Stimulated activated CD4-positive, alpha-beta T cell treated with anti-CD3 and anti-CD28 coated beads, Interleukin-1b, Interleukin-23, amount 100 ng/mL, for 24 hours (primary cell): ENCODE measurements around the gene OR7C2.
"Not testable (repeated sequence)": the region's sequence is repeated elsewhere in the genome, so short reads cannot be mapped to it uniquely, and the experiment has no call there.

Source experiments
- DNase-seq, 4 experiments: peaks; one replicate each; pipeline ENCODE4 v3.0.0-alpha.2; 2020; ENCODE audit warnings: low read depth in 4 of 4, low spot score in 1 of 4

Gene OR7C2

DNA sequence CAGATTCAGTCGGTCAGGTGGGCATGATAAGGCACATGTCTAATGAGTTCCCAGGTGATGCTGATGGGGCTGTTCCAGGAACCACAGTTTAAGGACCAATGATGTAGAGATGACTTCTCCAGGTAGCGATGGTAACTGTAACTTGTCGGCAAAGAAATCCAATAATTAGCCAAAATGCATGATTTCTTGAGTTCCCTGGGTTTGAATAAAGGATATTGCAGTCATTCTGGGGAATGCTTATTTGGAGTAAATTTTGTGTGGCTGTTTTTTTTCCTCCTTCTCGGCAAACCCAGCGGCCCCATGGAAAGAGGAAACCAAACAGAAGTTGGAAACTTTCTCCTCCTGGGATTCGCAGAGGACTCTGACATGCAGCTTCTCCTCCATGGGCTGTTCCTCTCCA lies at the start of gene OR7C2:
TSS of gene OR7C2 (plus strand) at position 301 of the 400 bp plus-strand sequence. CDS start at position 301, 0 bp downstream.
- no peak for DNase-seq

- no peak for DNase-seq
These were observed 39.5 kb upstream of the OR7C2 start for GRCh38 chr19:14901675-14902260.

DNA sequence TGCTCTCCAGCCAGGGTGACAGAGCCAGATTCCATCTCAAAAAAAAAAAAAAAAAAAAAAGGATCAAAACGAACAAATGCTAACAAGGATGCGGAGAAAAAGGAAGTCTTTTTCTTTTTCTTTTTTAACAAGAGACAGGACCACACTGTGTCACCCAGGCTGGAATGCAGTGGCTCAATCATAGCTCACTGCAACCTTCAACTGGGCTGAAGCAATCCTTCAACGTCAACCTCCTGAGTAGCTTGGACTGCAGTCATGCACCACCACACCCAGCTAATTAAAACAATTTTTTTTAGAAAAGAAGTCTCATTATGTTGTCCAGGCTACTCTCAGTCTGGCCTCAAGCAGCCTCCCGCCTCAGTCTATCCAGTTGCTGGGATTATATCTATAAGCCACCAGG lies 34.6 kb upstream of the OR7C2 start:
- no peak for DNase-seq

DNA sequence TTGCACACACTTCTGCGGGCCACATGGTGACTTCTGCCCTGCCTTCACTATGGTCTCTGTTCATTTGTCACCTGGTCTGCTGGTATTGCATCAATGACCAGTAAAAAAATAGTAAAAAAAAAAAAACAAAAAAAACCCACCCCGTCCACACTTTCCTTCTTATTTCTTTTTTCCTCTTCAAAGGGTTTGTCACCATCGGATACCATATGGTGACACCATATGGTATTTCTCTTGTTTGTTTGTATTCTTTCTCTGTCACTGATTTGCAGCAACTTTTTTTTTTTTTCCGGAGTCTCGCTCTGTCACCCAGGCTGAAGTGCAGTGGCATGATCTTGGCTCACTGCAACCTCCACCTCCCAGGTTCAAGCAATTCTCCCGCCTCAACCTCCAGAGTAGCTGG lies 26.2 kb upstream of the OR7C2 start:
- DNase-seq = no peak

- DNase-seq = no peak
These were observed 24.4 kb upstream of the OR7C2 start for GRCh38 chr19:14916848-14917247.

- no peak for DNase-seq
These were observed 7.8 kb upstream of the OR7C2 start for GRCh38 chr19:14933506-14933905.

GRCh38 chr19:14940266-14940665 lies 1.0 kb upstream of the OR7C2 start:
- DNase-seq = no peak

GRCh38 chr19:14943601-14944000 lies 2.3 kb downstream of the OR7C2 start:
- no peak for DNase-seq

- DNase-seq = no peak
These were observed 3.2 kb downstream of the OR7C2 start for GRCh38 chr19:14944456-14944855.

GRCh38 chr19:14949413-14949812 lies 8.1 kb downstream of the OR7C2 start:
- DNase-seq = not testable (repeated sequence)

DNA sequence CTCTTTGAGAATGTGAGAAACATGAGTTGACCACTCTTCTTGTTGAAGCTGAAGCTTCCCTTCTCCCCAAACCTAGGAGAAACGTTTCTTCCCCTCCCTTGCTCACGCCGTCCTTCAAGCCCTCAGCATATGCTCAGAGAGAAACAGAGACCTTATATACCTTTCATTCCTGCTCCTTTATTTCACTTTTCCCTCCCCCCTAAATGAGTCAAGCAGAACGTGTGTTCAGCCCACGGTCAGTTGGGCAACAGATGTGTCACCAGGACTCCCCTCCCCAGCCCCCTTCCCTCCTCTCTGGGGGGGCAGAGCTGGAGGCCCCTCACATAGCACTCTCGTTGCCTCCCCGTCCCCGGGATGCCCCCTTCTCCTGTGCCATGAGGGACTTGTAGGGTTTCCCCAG lies 8.6 kb downstream of the OR7C2 start:
- DNase-seq = no peak

DNA sequence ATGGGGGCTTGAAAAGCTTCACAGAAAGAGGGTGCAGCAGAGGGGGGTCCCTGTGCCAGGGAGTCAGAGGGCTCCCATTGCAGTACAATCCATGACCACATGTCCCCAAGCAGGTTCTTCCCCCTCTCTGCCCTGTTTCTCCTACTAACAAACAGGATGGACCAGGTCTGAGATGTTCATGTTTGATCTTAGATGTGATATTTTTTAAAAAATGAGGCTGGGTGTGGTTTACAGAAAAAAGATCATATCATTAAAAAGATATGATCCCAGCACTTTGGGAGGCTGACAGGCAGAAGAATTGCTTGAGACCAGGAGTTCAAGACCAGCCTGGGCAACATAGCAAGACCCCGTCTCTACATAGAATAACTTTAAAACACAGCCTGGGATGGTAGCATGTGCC lies 9.1 kb downstream of the OR7C2 start:
- DNase-seq = no peak

GRCh38 chr19:14952767-14953166 lies 11.5 kb downstream of the OR7C2 start:
- no peak for DNase-seq

DNA sequence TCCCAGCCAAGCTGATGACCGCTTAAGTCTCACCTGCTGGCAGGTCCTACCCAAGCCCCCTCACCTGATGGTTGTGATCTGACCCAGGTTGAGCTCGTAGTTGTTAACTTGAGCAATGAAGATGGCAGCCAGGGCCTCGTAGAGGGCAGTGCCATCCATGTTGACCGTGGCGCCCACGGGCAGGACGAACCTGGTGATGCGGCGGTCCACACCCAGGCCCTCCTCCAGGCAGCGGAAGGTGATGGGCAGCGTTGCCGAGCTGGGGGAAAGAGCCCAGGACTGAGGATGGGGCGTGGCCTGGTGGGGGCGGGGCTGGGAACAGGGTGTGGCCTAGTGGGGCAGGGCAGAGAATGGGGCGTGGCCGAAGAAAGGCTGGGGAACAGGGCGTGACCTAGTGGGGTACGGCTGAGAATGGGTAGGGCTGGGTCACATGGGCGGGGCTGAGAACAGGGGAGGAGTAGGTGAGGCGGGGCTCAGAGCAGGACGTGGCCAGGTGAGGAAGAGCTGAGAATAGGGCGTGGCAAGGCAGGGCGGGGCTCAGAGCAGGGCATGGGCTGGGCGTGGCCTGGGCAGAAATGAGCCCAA lies 12.9 kb downstream of the OR7C2 start:
- DNase-seq = no peak

DNA sequence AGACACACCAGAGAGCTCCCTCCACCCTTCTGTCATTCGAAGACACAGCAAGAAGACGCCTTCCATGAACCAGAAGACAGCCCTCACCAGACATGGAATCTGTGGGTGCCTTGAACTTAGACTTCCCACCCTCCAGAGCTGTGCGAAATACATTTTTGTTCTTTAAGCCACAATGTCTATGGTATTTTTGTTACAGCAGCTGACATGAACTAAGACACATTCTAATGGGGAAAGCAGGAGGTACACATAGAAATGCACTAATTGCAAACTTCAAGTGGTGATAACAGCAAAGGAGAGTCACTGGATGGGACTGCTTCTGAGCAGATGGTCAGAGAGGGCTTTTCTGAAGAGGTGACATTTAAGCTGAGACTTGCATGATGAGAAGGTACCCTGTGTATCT lies 16.2 kb downstream of the OR7C2 start:
- no peak for DNase-seq

DNA sequence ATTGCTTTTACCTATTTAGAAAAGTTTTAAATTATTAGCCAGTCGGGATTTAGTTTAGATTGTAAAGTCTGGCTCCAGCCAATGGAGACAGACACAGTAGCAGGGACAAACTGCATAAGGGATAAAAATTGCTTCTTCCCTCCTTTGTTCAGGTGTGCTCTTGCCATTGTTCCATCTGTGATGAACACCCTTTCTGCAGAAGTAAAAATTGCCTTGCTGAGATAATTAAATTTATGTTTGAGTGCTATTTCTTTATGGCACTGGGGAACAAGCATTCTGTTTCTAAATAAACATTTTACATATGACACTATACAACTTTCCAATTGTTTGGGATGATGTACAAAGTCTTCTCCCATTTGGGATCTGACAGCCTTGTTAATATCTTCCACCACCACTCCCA lies 18.0 kb downstream of the OR7C2 start:
- no peak for DNase-seq

- DNase-seq = no peak
These were observed 20.8 kb downstream of the OR7C2 start for GRCh38 chr19:14961956-14962685.

- no peak for DNase-seq
These were observed 27.0 kb downstream of the OR7C2 start for GRCh38 chr19:14968247-14968646.

DNA sequence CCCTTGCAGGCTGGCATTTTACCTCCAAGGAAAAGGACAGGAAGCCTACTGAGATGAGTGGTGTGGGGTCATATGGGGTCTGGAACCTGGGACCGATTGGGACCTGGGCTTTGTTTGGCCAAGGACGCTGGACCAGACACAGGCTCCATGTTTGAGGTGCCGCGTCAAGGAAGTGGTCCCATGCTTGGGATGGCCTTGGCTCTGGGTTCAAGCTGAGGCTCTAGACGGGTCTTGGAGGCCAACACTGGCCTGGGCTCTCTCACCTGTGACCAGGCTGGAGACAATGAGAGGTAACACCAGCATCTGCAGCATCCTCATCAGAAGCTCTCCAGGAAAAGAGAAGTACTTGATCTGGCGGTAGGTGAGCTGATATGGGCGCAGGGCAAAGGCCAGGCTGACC lies 30.2 kb downstream of the OR7C2 start:
- no peak for DNase-seq

DNA sequence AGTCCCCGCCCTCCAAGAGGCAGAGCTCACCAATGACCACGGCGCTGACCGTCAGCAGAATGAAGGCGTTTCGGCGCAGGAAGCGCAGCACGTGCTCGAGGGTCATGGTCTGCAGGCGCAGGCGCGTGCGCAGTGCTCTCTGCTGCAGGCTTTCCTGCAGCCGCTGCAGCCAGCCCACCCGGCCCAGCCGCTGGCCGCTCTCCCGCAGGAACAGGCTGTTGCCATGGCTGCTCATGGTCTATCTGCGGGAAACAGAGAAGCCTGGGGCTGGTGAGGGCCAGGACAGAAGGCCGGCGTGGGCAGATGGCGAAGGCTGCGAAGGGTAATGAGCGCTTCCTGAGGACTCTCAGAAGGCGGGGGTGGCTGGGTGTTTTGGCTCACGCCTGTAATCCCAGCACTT lies 31.4 kb downstream of the OR7C2 start:
- DNase-seq = no peak

DNA sequence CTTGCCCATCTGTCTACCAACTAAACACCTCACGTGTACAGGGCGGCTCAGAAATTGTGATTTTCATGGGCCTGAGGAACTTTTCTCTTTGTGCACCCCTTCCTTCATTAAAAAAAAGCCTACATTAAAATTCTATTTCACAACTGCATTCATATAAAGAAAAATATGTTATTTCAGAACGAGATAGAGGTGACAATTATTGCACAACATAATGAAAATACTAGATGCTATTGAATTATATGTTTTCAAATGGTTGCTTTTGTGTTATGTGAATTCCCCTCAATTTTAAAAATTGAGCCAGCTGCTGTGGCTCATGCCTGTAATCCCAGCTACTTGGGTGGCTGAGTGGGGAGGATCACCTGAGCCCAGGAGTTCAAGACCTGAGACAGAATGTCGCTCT lies 33.2 kb downstream of the OR7C2 start:
- no peak for DNase-seq

DNA sequence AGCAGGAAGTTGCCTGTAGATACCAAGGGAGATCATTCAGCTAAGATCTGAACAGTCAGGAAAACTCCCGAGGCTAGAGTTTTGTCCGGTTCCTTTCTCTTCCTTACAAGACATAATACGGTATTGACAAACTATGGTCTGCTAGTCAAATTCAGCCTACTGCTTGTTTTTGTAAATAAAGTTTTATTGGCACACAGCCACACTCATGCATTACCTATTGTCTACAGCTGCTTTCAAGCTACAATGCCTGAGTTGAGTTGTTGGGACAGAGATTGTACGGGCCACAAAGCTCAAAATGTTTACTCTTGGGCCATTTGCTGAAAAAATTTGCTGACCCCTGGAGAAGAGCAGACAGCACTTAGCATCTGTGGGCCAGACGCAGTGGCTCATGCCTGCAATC lies 35.8 kb downstream of the OR7C2 start:
- DNase-seq = no peak
